Transverse colon (tissue), 4 donors: Measurements from ENCODE around the gene TGM4.

Source experiments
- EP300 ChIP-seq: sonication (generic); formaldehyde crosslinking; IDR thresholded peaks from one replicate; pipeline ENCODE4 v1.6.1; 2017; ENCODE audit warnings: antibody characterized with exemption, low read depth
- POLR2A ChIP-seq: fragments of 450-650 bp; IDR thresholded peaks from one replicate; pipeline ENCODE4 v1.6.1; 2016; ENCODE audit warnings: antibody characterized with exemption, mild to moderate bottlenecking, moderate library complexity
- POLR2AphosphoS5 ChIP-seq, 3 donors: sonication (generic); formaldehyde crosslinking; IDR thresholded peaks; one replicate each; pipeline ENCODE4 v1.6.1; 2016; ENCODE audit warnings: antibody characterized with exemption in 3 of 3
- TF ChIP-seq, protein P1 (sequence below), 5 experiments: fragments of 200-600 bp in 3 of 5; fragments of 450-650 bp in 2 of 5; sonication (generic) in 3 of 5; IDR thresholded peaks; 1 replicate in 2 of 5; 2 replicates in 3 of 5; pipeline ENCODE4 v1.5.1; 2016 to 2017; ENCODE audit warnings: antibody characterized with exemption in 5 of 5, inconsistent platforms in 3 of 5, mild to moderate bottlenecking in 2 of 5, moderate library complexity in 1 of 5

DNA sequence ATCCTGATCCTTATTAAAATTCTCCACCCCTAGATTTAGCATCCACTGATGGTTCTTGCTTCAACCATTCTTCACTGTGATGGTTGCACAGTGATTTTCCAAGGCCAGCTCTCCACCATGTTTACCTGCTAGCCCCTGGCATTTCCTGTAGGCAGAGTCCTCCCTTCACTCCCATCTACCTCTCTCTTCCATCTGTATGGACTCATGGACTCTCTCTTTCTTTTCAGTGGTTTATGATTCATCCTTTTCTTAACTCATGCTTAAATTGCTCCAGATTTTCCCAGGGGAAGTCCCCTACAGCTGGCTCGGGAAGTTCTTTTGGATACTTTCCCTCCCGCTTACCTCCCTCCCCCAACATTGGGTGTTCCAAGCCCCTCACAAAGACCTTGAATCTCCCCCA, 18.7 kb downstream of the TGM4 start:
- no peak for TF ChIP-seq POLR2AphosphoS5 (IDR thresholded peaks at IDR 0.05)
- TF ChIP-seq, protein P1, sequence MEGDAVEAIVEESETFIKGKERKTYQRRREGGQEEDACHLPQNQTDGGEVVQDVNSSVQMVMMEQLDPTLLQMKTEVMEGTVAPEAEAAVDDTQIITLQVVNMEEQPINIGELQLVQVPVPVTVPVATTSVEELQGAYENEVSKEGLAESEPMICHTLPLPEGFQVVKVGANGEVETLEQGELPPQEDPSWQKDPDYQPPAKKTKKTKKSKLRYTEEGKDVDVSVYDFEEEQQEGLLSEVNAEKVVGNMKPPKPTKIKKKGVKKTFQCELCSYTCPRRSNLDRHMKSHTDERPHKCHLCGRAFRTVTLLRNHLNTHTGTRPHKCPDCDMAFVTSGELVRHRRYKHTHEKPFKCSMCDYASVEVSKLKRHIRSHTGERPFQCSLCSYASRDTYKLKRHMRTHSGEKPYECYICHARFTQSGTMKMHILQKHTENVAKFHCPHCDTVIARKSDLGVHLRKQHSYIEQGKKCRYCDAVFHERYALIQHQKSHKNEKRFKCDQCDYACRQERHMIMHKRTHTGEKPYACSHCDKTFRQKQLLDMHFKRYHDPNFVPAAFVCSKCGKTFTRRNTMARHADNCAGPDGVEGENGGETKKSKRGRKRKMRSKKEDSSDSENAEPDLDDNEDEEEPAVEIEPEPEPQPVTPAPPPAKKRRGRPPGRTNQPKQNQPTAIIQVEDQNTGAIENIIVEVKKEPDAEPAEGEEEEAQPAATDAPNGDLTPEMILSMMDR (IDR thresholded peaks at IDR 0.05): no peak
- no peak for TF ChIP-seq POLR2A
- no peak for TF ChIP-seq EP300
